PC-3 (cell line): ENCODE results near the gene TPM1. TPM values are rescaled to one million over a fixed set of nuclear protein-coding genes. Genes with fewer than 3 reads are reported as not detected.

Source experiments
- ATAC-seq: fragments of 200-7000 bp; cut with Tn5 transposase; 2 replicates; pipeline ENCODE4 v1.9.1; 2020; ENCODE audit warnings: mild to moderate bottlenecking, moderate library complexity
- BruUV-seq: library from RNA; stranded (reverse); fragments of 400-500 nt; replicated peaks from 2 replicates; lab custom pipeline; 2021; lab: Mats Ljungman, UMichigan
- CTCF ChIA-PET: fragments of 300-600 bp; sonication (Branson Sonifier 250); formaldehyde crosslinking; loops from one replicate; lab custom pipeline; 2022; ENCODE audit warnings: antibody characterized with exemption; lab: Charles Lee
- POLR2A ChIA-PET: fragments of 300-600 bp; sonication (Branson Sonifier 250); formaldehyde crosslinking; loops from one replicate; lab custom pipeline; 2022; ENCODE audit warnings: antibody characterized with exemption; ENCODE audit not compliant: unreplicated experiment; lab: Charles Lee
- DNase-seq: peaks from one replicate; pipeline ENCODE4 v3.0.0-alpha.2; 2015
- H2AFZ ChIP-seq: fragments of 300-600 bp; sonication (generic); 2 replicates; pipeline ENCODE4 v1.6.0; 2016; ENCODE audit warnings: antibody characterized with exemption, low read length
- H3F3A ChIP-seq: fragments of 300-600 bp; sonication (generic); one replicate; pipeline ENCODE4 v1.6.0; 2017; ENCODE audit warnings: antibody characterized with exemption, low read length, control low read depth, mild to moderate bottlenecking; ENCODE audit not compliant: unreplicated experiment
- H3K27ac ChIP-seq: fragments of 300-600 bp; sonication (generic); 2 replicates; pipeline ENCODE4 v1.5.1; 2016; ENCODE audit warnings: mild to moderate bottlenecking, low read length
- H3K27me3 ChIP-seq: fragments of 300-600 bp; sonication (generic); 2 replicates; pipeline ENCODE4 v1.6.1; 2016; ENCODE audit warnings: low read length, mixed read lengths
- H3K36me3 ChIP-seq: fragments of 300-600 bp; sonication (generic); 2 replicates; pipeline ENCODE4 v1.6.1; 2016; ENCODE audit warnings: low read depth, mixed run types, low read length, mixed read lengths
- H3K4me1 ChIP-seq: fragments of 300-600 bp; sonication (generic); 2 replicates; pipeline ENCODE4 v1.5.1; 2016; ENCODE audit warnings: low read length; ENCODE audit not compliant: insufficient read depth
- H3K4me2 ChIP-seq: fragments of 300-600 bp; sonication (generic); 2 replicates; pipeline ENCODE4 v1.6.0; 2016; ENCODE audit warnings: low read length
- H3K4me3 ChIP-seq: fragments of 300-600 bp; sonication (generic); 2 replicates; pipeline ENCODE4 v1.5.1; 2016; ENCODE audit warnings: mild to moderate bottlenecking, low read length, mixed read lengths
- H3K79me2 ChIP-seq: fragments of 300-600 bp; sonication (generic); 2 replicates; pipeline ENCODE4 v1.6.1; 2017; ENCODE audit warnings: low read length, mixed read lengths
- H3K9ac ChIP-seq: fragments of 300-600 bp; sonication (generic); 2 replicates; pipeline ENCODE4 v1.6.0; 2016; ENCODE audit warnings: mild to moderate bottlenecking, low read length
- H3K9me2 ChIP-seq: fragments of 300-600 bp; sonication (generic); replicated peaks from 2 replicates; pipeline ENCODE4 v1.6.1; 2016; ENCODE audit warnings: mixed run types, low read length, mixed read lengths
- H3K9me3 ChIP-seq: fragments of 300-600 bp; sonication (generic); 2 replicates; pipeline ENCODE4 v1.6.1; 2016; ENCODE audit warnings: low read length, mixed read lengths
- H4K20me1 ChIP-seq: fragments of 300-600 bp; sonication (generic); 2 replicates; pipeline ENCODE4 v1.6.1; 2016; ENCODE audit warnings: low read length, mixed read lengths
- EZH2 ChIP-seq: fragments of 300-600 bp; sonication (generic); IDR thresholded peaks from one replicate; pipeline ENCODE4 v1.6.1; 2017; ENCODE audit warnings: antibody characterized with exemption, mild to moderate bottlenecking, low read length; ENCODE audit not compliant: unreplicated experiment
- EZH2phosphoT487 ChIP-seq: fragments of 300-600 bp; sonication (generic); IDR thresholded peaks from 2 replicates; pipeline ENCODE4 v1.6.1; 2018; ENCODE audit warnings: mild to moderate bottlenecking, antibody characterized with exemption, low read length, borderline replicate concordance
- intact Hi-C: fragments of 100-400 bp; cut with micrococcal nuclease; formaldehyde crosslinking; loops from 2 replicates; pipeline ENCODE4 v1.9.0; 2023
- total RNA-seq: library from RNA; depleted of rRNA; stranded (reverse); fragments of >200 nt; gene quantifications from 2 replicates; pipeline ENCODE4 v1.2.3, GENCODE V29; 2014
- TF ChIP-seq, protein P1 (sequence below): fragments of 300-600 bp; sonication (generic); conservative IDR thresholded peaks from 2 replicates; pipeline ENCODE4 v1.5.1; 2017; ENCODE audit warnings: antibody characterized with exemption, low read depth, mild to moderate bottlenecking, low read length

The TPM1 gene
- total RNA-seq, 1 experiment from 2014 or later: 127 TPM

GRCh38 chr15:63089260-63090043 is 46.9 kb downstream of the TPM1 start:
- H3K27ac ChIP-seq: no peak overlapping the region
- POLR2A ChIA-PET: no interaction called here
- H3K4me3 ChIP-seq: no peak overlapping the region
- peaks cover 5% of the 10 kb centered on the region; the same call in 1 of the 2 replicates for H3K4me1 ChIP-seq
- TF ChIP-seq EZH2phosphoT487: no peak
- no peak for TF ChIP-seq EZH2
- TF ChIP-seq, protein P1, sequence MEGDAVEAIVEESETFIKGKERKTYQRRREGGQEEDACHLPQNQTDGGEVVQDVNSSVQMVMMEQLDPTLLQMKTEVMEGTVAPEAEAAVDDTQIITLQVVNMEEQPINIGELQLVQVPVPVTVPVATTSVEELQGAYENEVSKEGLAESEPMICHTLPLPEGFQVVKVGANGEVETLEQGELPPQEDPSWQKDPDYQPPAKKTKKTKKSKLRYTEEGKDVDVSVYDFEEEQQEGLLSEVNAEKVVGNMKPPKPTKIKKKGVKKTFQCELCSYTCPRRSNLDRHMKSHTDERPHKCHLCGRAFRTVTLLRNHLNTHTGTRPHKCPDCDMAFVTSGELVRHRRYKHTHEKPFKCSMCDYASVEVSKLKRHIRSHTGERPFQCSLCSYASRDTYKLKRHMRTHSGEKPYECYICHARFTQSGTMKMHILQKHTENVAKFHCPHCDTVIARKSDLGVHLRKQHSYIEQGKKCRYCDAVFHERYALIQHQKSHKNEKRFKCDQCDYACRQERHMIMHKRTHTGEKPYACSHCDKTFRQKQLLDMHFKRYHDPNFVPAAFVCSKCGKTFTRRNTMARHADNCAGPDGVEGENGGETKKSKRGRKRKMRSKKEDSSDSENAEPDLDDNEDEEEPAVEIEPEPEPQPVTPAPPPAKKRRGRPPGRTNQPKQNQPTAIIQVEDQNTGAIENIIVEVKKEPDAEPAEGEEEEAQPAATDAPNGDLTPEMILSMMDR: no peak
- no peaks in the 10 kb centered on the region for H3K9me2 ChIP-seq
- no peaks in the 10 kb centered on the region for H3K9me3 ChIP-seq
- no peaks in the 10 kb centered on the region for H3K79me2 ChIP-seq
- no peak overlapping the region for H3K9ac ChIP-seq
- H2AFZ ChIP-seq: 0 out of 2 replicates have a peak overlapping the region, but pooled peaks have one; percentile 11
- no peaks in the 10 kb centered on the region for H3F3A ChIP-seq
- intact Hi-C loops: no loop called here
- H4K20me1 ChIP-seq: no peaks in the 10 kb centered on the region
- BruUV-seq: no TSS peak
- H3K27me3 ChIP-seq: no peaks in the 10 kb centered on the region
- ATAC-seq: peak; percentile 58
- CTCF ChIA-PET: interaction anchor here (1.2 kb wide), 1 partner anchor 42 kb away, joined by 4 read pairs; no protein-coding TSS in a partner anchor
- H3K36me3 ChIP-seq: no peaks in the 10 kb centered on the region
- H3K4me2 ChIP-seq: no peak overlapping the region
- peak; percentile 34 for DNase-seq

- POLR2A ChIA-PET: no interaction called here
Observed at GRCh38 chr15:63090472-63090871, 47.9 kb downstream of the TPM1 start.

More at GRCh38 chr15:63090472-63090871, 47.9 kb downstream of the TPM1 start:
- Histone ChIP-seq H3K9me3 (no peaks in the 10 kb centered on the region), H3K9me2 (no peaks in the 10 kb centered on the region), H3K4me3 (no peak overlapping the region), H4K20me1 (no peaks in the 10 kb centered on the region), H3K36me3 (no peaks in the 10 kb centered on the region), H3K9ac (no peak overlapping the region), H3K79me2 (no peaks in the 10 kb centered on the region), H3K4me1 (peaks cover 5% of the 10 kb centered on the region; the same call in 1 of the 2 replicates), H3F3A (no peaks in the 10 kb centered on the region), H3K27ac (no peak overlapping the region), H2AFZ (no peak overlapping the region), H3K27me3 (no peaks in the 10 kb centered on the region), H3K4me2 (no peak overlapping the region)
- DNase-seq: no peak
- intact Hi-C loops: no loop called here
- CTCF ChIA-PET: no interaction called here
- no peak for ATAC-seq
- TF ChIP-seq, protein P1: no peak
- no peak for TF ChIP-seq EZH2phosphoT487
- TF ChIP-seq EZH2: no peak
- BruUV-seq: no TSS peak
